GM23248 (cell line): ENCODE data around the gene GRIK3.

Source experiments
- EZH2 ChIP-seq: fragments of 200-600 bp; sonication (generic); IDR thresholded peaks from 2 replicates; pipeline ENCODE4 v1.6.1; 2018; ENCODE audit warnings: antibody characterized with exemption, mild to moderate bottlenecking; ENCODE audit not compliant: insufficient read depth, poor library complexity, severe bottlenecking
- EZH2phosphoT487 ChIP-seq: fragments of 200-600 bp; sonication (generic); IDR thresholded peaks from 2 replicates; pipeline ENCODE4 v1.6.1; 2018; ENCODE audit warnings: antibody characterized with exemption, moderate library complexity, mild to moderate bottlenecking, low read depth; ENCODE audit not compliant: insufficient read depth

GRCh38 chr1:36816348-36816747 lies 218.0 kb downstream of the GRIK3 start:
- TF ChIP-seq EZH2phosphoT487 (no peak), EZH2 (no peak)
